GM21515 (cell line): ENCODE data around the gene DAPK1.
A peak's percentile ranks its signal among the peaks of the same experiment; 100 is the strongest.

Source experiments
- ATAC-seq: cut with Tn5 transposase; IDR thresholded peaks from one replicate; pipeline ENCODE4 v1.9.1; 2021; ENCODE audit not compliant: unreplicated experiment

Gene DAPK1

DNA sequence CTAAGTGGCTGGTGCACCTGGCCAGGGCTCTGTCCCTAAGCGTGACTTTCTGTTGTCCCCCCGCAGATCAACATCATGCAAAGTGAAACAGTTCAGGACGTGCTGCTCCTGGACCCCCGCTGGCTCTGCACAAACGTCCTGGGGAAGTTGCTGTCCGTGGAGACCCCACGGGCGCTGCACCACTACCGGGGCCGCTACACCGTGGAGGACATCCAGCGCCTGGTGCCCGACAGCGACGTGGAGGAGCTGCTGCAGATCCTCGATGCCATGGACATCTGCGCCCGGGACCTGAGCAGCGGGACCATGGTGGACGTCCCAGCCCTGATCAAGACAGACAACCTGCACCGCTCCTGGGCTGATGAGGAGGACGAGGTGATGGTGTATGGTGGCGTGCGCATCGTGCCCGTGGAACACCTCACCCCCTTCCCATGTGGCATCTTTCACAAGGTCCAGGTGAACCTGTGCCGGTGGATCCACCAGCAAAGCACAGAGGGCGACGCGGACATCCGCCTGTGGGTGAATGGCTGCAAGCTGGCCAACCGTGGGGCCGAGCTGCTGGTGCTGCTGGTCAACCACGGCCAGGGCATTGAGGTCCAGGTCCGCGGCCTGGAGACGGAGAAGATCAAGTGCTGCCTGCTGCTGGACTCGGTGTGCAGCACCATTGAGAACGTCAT lies 208.5 kb downstream of the DAPK1 start:
- no peak for ATAC-seq

DNA sequence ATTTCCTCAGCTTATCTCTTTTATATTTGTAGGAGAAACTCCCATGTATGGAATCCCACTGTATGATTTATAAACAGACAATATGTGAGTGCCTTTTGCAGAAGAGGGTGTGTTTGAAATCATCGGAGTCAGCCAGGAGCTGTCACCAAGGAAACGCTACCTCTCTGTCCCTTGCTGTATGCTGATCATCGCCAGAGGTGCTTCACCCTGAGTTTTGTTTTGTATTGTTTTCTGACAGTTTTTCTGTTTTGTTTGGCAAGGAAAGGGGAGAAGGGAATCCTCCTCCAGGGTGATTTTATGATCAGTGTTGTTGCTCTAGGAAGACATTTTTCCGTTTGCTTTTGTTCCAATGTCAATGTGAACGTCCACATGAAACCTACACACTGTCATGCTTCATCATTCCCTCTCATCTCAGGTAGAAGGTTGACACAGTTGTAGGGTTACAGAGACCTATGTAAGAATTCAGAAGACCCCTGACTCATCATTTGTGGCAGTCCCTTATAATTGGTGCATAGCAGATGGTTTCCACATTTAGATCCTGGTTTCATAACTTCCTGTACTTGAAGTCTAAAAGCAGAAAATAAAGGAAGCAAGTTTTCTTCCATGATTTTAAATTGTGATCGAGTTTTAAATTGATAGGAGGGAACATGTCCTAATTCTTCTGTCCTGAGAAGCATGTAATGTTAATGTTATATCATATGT lies 210.3 kb downstream of the DAPK1 start:
- no peak for ATAC-seq

DNA sequence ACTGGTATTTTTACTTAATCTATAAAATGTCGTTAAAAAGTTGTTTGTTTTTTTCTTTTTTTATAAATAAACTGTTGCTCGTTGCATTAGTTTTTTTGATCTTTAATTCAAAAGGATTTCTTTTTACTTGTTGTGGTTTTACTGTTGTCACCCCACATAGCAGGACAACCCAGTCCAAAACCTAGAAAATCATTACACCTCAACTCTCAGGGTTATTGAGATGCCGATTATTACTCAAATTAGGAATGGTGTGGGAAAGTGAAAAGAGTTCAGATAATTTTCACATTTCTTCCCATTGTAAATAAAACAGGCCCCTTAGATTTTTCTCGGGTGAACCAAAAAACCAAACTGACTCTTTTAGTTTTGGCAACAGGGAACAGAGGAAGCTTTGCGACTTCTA lies 210.9 kb downstream of the DAPK1 start:
- ATAC-seq: no peak

DNA sequence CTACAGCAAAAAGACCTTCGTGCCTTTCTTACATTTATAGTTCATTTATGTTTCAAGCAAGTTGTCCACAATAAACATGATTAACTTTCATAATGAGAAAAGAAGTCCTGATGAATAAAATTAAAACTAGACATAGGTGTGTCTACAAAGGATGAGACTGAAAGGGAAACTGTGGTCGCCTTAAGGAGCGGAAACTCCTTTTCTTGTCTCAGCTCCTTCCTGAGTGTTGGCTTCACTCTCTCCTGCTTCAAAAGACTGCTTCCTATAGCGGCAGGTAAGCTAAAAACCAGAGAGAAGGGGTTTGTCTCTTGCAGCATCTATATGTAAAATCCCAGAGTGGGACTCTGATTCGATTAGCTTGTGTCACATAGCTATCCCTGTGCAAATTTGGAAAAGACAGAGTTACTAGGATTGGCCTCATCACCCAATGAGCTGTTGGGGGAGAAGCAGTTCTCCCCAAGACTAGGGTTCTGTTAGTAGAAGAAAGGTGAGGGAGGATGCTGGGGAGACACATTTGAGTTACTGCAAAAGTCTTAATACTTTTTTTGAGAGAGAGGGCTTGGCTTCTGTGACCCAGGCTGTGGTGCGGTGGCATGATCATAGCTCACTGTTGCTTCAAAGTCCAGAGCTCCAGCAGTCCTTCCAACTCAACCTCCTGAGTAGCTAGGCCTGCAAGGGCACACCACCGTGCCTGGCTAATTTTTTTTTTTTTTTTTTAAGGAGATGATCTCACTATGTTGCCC lies 211.5 kb downstream of the DAPK1 start:
- ATAC-seq: no peak

DNA sequence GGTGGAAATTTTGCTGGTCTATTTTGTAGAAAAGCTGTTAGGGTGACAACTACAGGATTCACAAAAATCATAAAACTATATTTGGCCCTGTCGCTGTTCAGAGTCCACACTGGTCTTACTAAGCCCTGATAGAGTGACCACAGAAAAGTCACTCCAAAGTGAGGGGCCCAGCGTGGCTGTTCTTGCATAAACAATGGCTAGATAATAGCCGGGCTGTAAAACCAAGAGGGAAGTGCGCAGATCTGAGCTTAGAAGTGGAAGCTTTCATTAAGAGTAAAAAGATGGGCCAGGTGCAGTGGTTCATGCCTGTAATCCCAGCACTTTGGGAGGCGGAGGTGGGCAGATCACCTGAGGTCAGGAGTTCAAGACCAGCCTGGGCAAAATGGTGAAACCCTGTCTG lies 212.8 kb downstream of the DAPK1 start:
- ATAC-seq: no peak

DNA sequence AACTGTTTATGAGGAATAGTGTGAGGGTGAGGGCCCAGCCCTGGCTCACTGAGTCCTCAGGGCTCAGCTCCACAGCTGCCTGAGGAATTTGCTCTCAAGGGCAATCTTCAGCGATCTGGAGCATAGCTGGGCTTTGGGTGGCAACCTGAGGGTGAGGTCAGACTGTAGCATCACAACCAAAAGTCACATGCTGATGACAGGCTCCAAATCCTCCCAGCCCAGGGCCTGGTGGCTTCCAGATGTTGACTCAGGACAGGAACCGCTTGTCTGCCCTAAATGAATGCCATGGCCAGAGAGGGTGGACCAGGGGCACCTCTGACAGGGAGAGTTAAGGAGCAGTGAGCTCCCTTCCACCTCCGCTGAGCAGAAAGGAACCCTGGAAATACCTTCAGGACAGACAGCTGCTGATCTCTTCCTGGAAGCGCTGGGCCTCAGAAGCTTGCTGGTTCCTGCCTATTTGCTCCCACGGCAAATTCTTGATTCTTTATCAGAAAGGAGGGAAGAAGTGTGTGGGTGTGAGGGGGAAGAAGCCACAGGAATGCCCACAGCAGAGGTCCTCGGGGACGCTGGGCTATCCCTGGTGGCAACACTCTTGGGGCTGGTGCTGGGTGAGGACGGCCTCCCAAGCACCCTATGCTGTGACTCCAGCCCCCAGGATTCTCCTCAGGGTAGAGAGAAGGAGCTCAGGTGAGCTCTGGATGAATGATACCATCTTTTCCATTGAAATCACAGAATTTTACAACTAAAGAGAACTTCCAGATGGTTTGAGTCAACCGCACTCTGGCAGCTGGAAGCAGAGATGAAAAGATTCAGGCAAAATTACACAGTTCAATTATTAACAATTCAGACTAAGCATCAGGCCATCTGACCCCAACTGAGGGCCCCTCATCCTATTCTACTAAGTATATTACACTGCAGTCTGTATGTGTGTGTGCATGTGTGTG lies 214.5 kb downstream of the DAPK1 start:
- no peak for ATAC-seq

DNA sequence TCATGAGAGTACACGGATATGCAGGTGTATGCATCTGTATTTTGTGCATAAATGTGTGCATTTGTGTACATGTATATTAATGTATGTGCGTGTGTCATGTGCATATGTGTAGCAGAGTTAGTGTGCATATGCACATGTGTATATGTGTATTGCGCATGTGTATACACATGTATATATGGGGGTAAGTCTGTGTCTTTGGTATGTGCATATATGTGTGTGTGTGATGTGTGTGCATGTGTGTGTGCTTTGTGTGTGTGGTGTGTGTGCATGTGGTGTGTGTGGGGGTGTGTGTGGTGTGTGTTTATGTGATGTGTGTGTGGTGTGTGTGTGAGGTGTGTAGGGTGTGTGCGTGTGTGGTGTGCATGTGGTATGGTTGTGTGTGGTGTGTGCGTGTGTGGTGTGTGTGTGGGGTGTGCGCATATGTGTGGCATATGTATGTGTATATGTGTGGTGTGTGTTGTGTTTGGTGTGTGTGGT lies 215.2 kb downstream of the DAPK1 start:
- no peak for ATAC-seq

DNA sequence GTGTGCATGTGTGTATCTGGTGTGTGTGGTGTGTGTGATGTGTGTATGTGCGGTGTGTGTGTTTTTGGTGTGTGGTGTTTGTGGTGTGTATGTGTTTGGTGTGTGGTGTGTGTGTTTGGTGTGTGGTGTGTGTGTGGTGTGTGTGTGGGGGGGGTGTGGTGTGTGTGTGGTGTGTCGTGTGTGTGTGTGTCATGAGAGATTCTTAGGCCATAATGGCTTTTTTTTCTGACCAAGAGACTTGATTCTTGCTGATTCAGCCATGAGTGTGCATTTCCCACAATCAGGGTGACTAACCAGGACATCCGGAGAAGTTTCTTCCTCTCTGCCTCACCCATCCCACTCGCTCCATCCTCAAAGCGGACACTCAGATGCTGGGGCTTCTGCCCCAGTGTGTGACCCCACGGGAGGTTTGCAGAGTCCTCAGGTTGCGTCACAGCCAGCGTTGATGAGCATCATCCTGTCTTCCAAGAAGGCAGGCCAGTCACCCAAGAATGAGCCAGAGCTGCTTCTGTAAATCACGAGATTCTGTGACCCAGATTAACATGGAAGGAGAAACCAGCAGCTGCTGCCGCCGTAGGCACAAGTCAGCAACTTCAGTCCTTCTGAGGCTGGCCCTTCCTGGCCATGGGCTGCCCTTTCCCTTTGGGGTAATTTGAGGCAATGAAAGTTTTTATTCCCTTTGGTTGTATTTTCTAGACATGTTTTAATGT lies 215.8 kb downstream of the DAPK1 start:
- no peak for ATAC-seq

DNA sequence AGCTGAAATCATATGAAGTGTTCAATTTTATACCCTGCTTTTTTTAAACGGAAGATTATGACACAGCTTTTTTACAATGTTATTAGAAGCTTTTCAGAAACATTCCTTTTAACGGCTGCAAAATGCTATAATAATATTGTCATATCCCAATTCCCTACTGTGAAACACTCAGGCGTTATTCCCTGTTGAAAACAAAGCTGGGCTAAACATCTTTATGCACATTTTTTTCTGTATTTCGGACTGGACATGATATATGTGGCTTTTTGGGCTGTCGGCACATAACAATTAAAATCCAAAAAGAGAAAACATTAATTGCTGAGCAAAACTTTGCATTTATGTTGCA lies 216.3 kb downstream of the DAPK1 start:
- no peak for ATAC-seq

DNA sequence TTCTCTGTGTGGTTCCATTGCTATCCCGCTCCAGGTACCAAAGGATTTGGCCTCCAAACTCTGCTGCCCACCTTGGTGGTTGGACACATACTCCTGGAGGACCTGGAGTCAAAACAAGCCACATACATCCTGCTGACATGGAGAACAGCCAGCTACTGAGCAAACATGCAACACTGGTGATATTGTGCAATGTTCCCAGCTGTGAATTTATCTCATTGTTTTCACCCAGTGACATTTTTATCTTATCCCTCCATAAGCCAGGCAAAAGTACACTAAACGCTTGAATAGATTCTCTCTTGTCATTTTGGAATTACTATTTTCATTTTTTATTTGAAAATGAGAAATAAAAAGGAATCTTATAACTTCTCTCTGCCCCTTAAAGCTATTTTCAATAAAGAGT lies 217.2 kb downstream of the DAPK1 start:
- no peak for ATAC-seq

DNA sequence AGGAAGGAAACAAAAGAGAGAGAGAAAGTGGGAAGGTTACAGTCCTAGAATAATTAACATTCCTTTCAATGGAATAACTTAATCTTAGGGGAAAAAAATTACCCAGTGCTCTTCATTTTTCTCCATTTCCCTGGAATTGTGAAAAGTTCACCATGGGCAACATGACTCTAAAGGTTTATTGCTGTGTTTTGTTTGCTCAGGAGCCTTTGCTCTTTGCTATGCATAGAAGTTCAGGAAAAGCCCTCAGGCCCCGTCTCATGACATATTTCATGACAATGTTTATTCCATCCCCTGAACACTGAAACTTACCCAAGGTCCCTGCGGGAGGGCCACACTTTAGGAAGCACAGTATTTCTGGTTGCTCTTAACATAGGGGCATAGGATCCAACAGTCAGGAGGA lies 218.5 kb downstream of the DAPK1 start:
- ATAC-seq: no peak

DNA sequence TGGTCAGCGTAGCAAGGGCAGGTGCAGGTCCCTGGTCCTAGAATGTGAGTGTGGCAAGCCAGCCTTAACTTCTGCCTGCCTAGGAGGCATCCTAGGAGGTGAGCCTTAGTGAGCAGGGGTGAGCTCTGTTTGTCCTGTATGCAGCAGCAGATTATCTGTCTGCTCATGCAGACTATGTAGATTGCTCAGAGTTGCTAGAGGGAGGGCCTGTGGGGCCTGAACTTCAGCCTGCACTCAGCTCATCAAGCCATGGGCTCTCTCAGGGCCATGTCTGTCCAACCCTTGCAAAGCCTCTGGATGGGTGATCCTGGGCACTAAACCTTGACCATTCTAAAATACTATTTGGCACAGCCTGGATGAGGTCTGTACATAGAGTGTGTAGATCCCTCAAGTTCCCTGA lies 219.8 kb downstream of the DAPK1 start:
- no peak for ATAC-seq

DNA sequence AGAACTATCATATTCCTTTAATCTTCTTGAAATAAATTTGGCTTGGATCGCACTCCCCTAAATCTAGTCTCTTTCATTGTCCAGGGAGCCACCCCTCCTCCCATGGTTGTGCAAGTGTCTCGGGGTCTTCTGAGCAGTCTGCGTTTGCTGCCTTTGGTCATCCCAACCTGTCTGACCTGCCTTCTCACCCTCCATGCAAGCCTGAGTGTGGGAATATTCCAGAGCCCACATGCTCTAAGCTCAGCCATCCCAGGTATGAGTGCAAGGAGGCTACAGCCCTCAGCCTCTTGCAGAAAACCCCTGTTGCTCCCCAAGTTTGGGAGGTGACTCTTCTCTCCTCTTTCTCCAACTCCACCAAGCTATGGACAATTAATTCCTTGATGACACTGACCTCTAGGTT lies 220.6 kb downstream of the DAPK1 start:
- no peak for ATAC-seq

DNA sequence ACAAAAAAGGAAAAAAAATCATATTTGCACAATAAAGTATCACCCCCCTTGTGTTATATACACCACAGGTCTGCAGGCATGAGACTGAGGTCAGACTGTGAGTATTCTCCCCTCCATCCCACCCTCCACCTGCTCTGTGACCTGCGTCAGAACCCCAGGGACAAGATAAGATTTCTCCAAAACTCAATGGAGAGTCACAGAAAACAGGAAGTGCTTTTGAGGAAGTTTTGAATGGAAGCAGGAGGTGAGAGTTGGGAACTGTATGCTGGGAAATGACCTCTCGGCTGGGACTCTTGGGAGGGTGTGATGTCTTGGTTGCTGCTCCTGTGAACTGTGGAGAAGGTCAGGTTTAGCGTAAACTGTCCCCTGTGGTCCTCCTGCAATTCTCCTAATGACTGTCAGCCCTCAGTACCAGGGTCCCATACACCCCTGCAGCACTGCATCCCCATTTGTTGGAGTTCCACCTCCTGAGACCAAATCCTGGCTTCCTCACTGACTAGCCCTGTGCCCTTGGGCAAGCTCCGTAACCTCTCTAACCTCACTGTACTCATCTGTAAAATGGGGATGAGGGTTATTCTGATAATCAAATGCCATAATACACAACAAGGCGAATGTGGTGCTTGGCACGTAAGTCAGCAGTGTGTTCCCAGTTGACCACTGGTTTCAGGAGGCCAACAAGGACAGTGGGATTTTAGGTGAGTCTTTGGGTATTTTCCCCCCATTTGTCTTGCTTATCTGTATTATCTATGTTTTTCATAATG lies 221.4 kb downstream of the DAPK1 start:
- ATAC-seq: no peak

DNA sequence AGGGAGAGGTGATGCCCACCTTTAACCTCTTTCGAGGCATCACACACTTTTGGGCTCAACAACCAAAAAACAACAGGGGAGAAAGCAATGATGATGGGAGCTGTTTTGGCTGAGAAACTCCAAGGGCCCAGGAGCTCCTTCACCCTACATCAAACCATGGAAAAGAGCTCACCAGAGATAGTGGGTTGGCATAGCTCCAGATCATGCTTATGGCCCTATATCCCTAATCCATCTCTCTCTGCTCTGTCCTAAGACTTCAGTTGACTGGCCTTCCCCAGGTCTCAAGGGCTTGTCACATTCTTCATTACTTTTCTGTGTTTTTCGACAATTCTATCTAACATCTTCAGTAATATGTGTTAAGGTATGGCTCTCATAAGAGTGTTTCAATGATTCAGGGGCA lies 222.5 kb downstream of the DAPK1 start:
- ATAC-seq: no peak

DNA sequence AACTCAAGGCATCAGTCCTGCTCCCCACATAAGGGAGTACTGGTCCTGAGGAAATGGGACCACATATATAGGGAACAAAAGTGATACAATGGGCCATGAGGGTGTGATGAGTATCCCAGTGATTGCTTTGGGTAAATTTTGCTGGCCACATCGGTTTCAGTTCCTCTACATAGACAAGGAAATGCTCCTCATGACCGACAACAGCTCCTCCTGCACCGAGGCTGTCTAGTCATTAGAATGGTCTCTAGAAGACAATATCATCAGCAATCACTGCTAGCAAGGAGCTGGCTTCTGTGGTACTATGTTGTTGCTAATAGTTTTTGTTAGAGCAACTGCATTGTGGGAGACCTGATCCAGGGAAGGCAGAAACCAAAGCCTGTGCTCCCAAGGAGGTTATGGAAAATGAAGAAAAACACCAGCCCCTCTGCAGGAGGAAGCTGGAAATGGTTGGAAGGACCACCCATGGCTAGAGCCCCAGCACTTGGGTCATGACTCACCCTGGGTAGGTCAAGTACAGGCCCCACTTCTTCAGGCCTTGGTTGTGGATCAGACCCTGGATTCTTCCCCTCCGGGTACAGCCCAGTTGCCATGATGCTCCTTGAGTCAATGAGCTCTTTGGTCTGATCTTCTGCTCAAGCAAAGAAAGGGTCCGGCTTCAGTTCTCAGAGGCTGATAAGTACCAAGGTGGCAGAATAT lies 224.9 kb downstream of the DAPK1 start:
- ATAC-seq: no peak

DNA sequence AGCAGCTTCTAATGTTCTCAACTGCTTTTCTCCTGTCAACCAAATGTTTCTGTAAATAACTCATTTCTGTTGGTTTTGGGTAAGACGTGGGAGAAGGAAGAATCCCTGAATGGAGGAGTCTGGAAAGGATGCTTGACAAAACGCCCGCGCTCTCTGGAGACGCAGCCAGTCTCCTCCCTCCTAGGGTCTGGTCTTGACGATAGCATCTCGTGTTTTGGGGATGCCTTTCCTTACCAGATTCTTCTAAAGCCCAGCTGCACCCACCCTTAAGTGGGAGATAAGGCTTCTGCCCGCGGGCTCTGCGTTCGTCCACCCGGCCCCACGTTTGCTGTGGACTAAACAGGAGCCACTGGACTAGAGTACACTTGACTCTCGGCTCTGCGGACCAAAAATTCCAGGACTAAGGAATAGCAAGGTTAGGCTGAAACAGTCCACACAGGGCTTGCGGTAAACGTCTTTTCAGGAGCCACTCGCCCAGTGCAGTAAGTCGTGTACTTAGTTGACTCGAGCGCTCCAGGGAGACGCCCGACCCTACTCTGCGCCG lies 227.8 kb downstream of the DAPK1 start:
- ATAC-seq: no peak

DNA sequence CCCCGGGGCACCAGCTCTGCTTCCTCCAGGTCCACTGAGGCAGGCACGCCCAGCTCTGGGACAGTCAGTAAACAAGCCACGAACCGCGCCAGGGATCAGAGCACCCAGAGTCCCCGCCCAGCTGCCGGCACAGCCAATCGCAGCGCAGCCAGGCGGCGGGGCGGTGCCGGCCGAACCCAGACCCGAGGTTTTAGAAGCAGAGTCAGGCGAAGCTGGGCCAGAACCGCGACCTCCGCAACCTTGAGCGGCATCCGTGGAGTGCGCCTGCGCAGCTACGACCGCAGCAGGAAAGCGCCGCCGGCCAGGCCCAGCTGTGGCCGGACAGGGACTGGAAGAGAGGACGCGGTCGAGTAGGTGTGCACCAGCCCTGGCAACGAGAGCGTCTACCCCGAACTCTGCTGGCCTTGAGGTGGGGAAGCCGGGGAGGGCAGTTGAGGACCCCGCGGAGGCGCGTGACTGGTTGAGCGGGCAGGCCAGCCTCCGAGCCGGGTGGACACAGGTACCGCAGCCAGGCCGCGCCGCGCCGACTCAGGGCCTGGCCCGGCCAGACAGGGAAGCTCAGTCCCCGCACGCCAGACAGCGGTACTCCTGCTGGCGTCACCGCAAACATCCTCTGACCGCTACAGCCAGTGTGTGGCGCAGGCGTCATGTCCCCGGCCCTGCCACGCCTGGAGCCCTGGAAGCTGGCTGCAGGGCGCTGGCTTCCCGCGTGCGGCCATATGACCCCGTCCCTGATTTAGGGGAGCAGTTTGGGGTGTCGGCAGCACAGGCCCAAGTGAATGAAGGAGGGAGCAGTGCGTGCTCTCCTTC lies 228.4 kb downstream of the DAPK1 start, which contains the start of gene CTSL:
Gene CTSL (plus strand): TSS at position 220 of the 810 bp plus-strand sequence. CDS start 1,485 bp downstream, outside the sequence.
- ATAC-seq: peak; percentile 52
